ENCODE data around the gene PKD1.

- TF ChIP-seq GATA2 (IDR thresholded peaks at IDR 0.05; ENCODE audit: low read depth, low read length) (no peak), GATA3 (IDR thresholded peaks at IDR 0.05; ENCODE audit: low read depth, low read length) (no peak)
Observed at GRCh38 chr16:2060346-2060745, 75.4 kb downstream of the PKD1 start.
